IPS-NIHi11 (cell line): ENCODE data around the gene POU5F1.
"Not testable (repeated sequence)": the region's sequence is repeated elsewhere in the genome, so short reads cannot be mapped to it uniquely, and the experiment has no call there.

ENCODE experiments used
- DNase-seq: peaks from one replicate; pipeline ENCODE4 v3.0.0; 2012; ENCODE audit warnings: mixed read lengths, low spot score

Gene POU5F1

DNA sequence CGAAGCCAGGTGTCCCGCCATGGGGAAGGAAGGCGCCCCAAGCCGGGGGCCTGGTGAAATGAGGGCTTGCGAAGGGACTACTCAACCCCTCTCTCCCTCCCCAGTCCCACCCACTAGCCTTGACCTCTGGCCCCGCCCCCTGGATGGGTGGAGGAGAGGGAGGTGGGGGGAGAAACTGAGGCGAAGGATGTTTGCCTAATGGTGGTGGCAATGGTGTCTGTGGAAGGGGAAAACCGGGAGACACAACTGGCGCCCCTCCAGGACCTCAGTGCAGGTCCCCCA is at the start of gene POU5F1:
Gene POU5F1 (minus strand): TSS at position 83 of the 282 bp plus-strand sequence. CDS start 62 bp downstream, at position 21.
- DNase-seq: peak; percentile 68

DNA sequence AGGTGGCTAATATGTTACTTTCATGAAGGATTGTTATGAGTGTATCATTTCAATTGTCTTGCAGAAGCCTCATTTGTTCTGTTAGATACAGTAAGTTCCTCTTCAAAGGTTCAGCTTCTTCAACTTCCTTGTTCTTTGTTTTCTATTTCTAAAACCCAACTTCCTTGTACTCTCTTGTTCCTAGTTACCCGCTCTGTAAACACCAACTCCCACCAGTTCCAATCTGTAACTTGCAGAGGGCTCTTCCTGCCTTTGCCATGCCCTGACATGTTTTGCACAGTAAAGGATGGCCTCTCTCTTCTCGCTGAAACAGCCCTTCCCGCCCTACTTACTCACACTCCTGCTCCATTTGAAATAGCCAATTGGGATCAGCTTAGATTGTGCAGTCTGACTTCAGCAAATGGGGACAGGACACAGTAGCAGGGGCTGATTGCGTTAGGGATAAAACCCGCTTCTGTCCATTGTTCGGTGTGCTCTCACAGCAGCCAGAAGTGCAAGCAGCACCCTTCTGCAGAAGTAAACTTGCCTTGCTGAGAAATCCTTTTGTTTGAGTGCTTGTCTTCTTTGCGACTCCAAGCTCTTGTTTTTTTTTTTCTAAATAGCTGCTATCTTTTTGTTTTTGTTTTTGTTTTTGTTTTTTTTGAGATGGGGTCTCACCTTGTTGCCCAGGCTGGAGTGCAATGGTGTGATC is 45.9 kb upstream of the POU5F1 start:
- DNase-seq: no peak

DNA sequence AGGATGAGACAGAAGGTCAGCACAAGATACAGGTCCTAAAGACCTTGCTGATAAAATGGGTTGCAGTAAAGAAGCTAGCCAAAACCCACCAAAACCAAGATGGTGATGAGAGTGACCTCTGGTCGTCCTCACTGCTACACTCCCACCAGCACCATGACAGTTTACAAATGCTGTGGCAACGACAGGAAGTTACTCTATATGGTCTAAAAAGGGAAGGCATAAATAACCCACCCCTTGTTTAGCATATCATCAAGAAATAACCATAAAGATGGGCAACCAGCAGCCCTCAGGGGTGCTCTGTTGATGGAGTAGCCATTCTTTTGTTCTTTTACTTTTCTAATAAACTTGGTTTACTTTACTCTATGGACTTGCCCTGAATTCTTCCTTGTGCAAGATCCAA is 44.7 kb upstream of the POU5F1 start:
- DNase-seq: not testable (repeated sequence)

DNA sequence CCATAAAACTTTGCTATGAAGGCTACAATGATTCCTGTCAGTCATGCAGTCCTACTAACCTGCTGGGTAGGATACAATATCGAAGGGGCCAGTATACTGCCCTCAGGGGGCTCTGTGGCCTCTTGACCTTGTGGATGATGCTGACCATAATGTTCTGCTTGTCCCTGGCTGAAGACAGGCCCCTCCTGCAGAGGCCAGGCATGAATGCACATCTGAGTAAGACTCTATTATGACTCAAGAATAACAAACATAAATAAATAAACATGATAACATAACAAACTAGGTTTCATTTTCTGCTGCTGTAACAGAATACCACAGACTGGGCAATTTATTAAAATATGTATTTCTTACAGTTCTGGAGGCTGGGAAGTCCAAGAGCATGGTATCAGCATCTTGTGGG is 44.0 kb upstream of the POU5F1 start:
- DNase-seq: no peak

DNA sequence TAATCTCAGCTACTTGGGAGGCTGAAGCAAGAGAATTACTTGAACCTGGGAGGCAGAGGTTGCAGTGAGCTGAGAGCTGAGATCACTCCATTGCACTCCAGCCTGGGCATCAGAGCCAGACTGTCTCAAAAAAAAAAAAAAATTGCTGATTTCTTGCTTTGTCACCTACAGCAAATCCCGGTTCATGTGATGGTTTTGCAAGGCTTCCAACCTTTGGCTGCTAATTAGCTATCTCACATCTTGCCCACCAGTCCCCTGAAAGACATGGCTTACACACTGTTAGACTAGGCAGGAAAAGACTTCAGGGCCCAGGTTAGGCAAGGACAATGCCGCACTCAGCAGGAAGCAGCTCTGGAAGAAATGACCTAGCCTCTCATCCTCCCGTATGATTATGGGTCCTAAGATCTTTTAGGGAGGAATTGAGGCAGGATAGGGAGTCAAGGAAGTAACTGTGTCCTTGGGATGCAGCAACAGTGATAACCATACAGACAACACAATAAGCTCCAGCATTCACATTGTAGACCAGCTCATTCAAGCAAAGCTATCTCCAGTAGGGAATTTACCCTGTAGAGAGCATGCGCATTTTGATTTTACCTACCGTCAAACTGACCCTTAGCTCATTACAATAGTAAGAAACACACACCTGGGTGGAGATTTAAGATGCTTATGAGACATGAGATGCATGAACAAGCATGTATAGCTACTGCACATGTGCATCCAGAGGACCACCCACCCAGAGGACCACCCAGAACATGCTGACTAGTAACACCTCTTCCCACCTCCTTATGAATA is 40.5 kb upstream of the POU5F1 start:
- DNase-seq: no peak

- no peak for DNase-seq
Observed at GRCh38 chr6:31210123-31210522, 39.6 kb upstream of the POU5F1 start.

GRCh38 chr6:31209137-31209536 is 38.7 kb upstream of the POU5F1 start:
- no peak for DNase-seq

DNA sequence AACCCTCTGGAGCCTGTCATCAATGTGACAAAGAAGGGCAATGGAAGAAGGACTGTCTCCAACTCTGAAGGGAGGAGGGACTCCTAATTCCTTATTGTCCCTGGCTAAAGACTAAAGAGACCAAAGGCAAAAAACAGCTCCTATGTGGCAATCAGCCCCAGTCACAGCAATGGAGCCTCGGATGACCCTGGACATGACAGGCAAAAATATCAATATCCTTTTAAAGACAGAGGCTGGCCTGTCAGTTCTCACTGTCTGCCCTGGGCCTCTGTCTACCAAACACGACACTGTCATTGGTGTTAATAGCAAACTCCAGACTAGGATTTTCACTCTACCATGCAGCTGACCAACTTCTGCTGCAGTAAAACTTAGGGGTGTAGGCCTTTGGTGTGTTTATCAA is 38.0 kb upstream of the POU5F1 start:
- DNase-seq: no peak

- DNase-seq: no peak
Observed at GRCh38 chr6:31205638-31206037, 35.2 kb upstream of the POU5F1 start.

DNA sequence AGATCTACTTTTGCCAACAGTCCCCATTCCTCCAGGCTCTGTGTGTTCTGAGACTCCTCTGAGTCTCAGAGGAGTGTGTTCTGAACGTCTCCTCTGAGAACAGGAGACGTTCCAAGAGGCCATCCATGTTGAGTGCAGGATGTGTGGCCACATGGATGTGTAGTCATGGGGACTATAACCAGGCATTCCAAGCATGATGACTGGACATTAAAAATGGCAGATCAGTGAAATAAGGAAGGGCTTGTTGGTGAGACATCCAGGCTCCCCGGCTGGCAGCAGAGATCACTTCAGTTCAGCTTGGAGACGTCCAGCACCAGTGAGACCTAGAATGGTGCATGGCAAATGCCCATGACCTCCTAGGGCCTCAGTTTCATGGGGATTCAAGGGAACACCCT is 34.3 kb upstream of the POU5F1 start:
- no peak for DNase-seq

- no peak for DNase-seq
Observed at GRCh38 chr6:31203345-31203979, 33.0 kb upstream of the POU5F1 start.

- DNase-seq: peak; percentile 20
Observed at GRCh38 chr6:31202259-31203166, 32.0 kb upstream of the POU5F1 start.

GRCh38 chr6:31199105-31199452 is 28.6 kb upstream of the POU5F1 start:
- DNase-seq: not testable (repeated sequence)

DNA sequence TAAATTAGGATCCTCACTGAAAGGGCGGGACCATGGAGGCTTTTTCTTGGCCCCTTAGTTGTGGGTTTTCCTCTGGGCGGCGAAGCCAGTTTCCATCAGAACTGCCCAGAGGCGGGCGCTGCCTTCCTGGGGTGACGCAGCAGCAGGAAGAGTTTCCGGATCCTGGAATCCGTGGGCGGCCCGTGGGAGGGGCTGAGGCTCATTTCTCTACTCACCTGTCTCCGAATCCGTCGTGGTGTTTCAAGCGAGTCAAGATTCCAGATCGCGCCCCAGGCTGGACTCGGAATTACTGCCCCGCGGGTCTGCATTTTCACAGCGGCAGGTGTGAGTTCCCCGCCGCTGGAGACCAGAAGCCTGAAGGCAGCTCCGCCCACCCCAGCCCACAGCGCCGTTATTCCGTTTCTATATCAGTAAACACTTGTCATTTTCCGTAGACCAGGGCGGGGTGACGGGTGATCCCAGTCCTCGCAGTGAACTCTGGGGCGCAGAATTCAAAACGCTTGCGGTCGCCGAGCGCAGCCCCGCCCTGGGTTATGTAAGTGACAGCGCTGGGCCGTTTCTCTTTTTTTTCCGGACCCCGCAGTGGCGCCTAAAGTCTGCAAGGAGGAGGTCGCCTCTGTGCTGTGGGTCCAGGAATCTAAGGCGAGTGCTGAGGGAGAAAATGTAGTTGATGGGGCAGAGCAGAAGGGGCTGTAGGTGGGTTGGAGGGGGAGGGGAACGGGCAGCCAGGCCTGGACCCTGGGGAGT is 27.2 kb upstream of the POU5F1 start:
- DNase-seq: peak; percentile 59

- not testable (repeated sequence) for DNase-seq
Observed at GRCh38 chr6:31196251-31197022, 26.0 kb upstream of the POU5F1 start.

GRCh38 chr6:31195308-31195979 is 25.0 kb upstream of the POU5F1 start:
- not testable (repeated sequence) for DNase-seq

GRCh38 chr6:31194061-31194834 is 23.8 kb upstream of the POU5F1 start:
- no peak for DNase-seq

- DNase-seq: no peak
Observed at GRCh38 chr6:31193206-31193605, 22.7 kb upstream of the POU5F1 start.

DNA sequence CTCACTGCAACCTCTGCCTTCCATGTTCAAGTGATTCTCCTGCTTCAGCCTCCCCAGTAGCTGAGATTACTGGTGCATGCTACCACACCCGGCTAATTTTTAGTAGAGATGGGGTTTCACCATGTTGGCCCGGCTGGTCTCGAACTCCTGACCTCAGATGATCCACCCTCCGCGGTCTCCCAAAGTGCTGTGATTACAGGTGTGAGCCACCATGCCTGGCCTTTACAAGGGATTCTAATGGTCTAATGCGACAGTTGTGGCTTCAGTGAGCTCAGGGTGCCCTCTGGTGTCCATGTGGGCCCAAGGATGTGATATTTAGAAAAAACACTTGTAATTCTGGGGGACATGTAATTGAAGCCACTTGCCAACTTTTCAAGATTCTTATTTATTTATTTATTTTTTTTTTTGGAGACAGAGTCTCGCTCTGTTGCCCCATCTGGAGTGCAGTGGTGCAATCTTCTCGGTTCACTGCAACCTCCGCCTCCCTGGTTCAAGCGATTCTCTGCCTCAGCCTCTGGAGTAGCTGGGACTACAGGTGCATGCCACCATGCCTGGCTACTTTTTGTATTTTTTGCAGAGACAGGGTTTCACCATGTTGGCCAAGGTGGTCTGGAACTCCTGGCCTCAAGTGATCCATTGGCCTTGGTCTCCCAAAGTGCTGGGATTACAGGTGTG is 22.1 kb upstream of the POU5F1 start:
- DNase-seq: peak; percentile 53
